HG03342 (cell line): ENCODE measurements around the gene MAP7D1.
"Not testable (repeated sequence)": the region's sequence is repeated elsewhere in the genome, so short reads cannot be mapped to it uniquely, and the experiment has no call there.

ENCODE experiments used
- ATAC-seq: cut with Tn5 transposase; IDR thresholded peaks from one replicate; pipeline ENCODE4 v1.9.1; 2021; ENCODE audit warnings: mild to moderate bottlenecking, moderate library complexity; ENCODE audit not compliant: unreplicated experiment

Gene MAP7D1

DNA sequence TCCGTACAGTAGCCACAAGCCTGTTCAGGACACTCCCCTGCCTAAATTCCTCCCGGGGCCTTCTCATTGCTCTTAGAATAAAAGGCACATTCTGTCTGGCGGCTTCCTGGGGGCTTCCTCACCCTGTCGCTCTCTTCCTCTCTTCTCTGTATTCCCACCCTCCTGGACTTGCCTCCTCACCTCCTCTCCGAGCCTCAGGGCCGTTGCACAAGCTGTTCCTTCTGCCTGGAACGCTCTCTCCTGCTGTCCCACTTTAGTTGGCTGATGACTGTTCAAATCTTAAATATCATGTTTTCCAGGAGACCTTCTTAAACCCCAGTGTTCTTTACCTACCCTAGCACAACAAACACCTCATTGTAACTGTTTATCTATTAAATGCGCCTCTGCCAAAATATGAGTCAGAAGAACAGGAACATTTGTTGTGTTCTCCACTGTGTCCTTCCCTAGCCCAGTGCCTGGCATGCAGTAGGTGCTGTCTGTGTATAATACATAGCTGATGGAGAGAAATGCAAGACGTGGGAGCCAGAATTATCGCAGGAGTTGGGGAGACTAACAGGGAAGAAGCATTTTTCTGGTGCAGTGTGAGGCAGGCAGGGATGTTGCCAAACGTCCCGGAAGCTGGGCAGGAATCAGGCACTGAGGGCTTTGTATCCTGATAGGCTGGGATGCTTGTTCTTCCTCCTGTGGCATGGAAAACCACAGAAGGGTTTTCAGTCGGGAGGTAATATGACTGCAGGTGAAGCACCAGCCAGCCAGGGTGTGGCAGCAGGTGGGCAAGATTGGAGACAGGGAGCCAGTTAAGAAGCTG, 44.2 kb downstream of the MAP7D1 start:
- ATAC-seq: no peak

DNA sequence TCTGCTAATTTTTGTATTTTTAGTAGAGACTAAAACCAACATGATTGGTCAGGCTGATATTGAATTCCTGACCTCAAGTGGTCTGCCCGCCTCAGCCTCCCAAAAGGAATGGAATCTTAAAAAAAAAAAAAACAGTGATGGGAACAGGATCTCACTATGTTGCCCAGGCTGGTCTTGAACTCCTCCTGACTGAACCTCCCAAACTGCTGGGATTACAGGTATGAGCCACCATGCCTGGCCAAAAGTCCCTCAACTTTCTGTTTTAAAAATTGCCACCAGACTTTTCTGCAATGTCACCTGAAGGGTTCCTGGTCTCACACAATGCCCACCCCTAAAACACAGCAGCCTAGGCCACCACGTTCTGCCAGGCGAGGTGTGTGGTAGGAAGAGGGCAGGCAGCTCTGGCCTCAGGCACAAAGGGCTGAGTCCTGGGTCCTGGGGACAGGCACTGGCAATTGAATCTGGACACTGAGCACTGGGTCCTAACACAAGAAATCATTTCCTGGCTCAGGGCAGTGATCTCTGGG, 47.1 kb downstream of the MAP7D1 start:
- ATAC-seq: no peak

DNA sequence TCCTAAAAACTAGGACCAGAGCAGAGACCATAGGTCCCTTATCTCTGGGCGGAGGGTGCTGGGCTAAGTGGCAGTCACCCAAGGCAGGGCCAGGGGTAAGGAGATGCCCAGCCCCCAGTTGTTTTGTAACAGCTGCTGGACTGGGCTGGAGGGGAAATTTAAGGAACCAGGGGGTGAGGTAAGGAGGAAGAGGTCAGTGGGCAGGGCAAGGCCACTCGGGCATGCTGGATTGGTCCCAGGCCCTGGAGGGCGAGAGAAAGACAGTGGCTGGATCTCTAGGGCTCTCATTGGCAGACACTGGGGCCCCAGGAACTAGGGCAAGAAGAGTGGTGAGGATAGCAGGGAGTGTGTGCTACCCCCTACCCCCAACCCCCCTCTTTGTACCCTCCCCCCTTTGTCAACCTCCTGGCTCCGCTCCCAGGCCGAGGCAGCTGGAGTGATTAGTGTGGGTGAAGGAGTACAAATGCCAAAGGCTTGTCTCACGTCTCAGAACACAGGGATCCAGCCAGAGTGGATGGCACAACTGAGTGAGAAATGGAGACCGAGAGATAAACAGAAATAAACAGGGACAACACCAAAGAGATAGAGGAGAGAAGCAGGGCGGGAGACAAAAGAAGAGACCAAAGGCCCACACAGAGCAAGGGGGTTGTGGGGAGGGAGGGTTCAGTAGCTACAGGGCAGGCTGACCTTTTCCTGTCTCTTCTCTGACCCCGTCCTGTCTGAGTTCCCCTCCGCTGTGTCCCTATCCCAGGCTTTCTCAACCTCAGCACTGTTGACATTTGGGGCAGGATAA, 47.8 kb downstream of the MAP7D1 start:
- ATAC-seq: no peak

DNA sequence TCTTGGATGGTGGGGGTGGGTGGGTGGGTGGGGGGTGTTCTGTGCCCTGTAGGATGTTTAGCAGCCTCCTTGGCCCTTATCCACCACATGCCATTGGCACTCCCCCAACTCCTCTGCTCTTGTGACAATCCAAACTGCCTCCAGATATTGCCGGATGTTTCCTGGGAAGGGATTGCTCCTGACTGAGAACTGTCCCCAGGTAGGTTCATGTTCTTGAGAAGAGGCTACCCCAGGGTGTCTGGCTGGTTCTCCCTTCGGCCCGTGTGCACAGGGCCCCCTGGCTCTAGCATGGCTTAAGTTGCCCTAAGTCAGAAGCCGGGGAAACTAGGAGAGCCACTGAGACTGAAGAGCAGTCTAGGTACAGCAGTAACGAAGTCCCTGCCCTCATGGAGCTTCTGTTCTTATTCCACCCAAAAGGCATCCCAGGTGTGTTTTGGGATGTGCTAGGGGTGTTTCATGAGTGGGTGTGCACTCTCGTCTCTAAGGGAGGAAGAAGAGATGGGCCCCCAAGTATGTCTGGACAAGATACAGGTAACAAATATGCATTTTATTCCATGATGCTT, 48.5 kb downstream of the MAP7D1 start:
- no peak for ATAC-seq

DNA sequence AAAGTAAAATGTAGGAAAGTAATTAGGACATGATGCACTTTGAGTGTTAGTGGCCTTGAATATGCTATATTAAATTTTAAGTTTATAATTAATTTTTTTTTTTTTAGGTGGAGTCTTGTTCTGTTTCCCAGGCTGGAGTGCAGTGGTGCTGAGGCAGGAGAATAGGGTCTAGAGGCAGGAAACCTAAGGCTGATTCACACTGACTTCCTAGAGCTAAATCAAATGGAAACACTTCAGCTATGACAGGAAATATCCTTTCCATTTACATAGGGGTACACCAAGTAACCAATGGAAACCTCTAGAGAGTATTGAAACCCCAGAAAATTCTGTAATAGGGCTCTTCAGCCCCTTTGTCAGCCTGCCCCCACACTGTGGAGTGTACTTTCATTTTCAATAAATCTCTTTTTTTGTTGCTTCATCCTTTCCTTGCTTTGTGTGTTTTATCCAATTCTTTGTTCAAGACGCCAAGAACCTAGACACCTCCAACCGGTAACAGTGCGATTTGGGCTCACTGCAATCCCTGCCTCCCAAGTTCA, 50.4 kb downstream of the MAP7D1 start:
- no peak for ATAC-seq

DNA sequence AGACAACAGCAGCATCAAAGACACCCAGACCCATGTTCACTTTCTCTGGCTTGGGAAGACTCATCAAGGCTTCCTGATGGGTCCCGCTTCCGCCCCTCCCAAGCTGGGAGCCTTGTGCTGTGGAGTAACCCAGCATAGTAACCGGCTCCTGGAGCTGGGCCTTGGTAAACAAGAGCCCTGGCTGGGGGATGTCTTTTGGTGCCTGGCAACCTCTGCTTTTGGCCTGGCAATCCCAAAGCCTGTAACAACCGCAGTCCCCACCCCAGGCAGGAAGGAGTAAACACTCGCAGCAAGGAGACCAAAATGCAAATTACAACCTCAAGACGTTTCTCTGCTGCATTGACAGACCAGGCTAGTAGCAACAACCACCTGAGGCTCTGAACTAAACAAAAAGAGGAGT, 51.4 kb downstream of the MAP7D1 start:
- ATAC-seq: no peak

DNA sequence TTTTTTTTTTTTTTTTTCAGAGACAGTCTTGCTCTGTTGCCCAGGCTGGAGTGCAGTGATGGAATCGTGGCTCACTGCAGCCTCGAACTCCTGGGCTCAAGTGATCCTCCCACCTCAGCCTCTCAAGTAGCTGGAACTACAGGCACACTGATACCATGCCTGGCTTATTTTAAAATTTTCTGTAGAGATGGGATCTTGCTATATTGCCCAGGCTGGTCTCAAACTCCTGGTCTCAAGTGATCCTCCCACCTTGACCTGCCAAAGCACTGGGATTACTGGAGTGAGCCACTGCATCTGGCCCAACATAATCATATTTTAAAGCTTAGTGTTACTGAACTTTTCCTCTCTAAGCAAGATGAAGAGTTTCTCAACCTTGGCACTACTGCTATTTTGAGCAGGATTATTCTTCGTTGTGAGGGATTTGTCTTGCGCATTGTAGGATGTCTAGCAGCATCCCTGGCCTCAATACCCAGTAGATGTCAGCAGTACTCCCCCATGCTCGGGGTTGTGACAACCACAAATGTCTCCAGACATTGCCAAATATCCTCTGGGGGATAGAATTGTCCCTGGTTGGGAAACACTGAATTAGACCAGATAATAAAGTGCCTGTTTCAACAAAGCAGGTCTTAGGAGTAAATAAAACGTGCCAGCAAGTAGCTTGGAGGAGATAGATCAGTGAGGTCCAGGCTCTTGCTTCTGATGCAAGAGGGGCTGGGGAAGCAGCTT, 53.2 kb downstream of the MAP7D1 start:
- no peak for ATAC-seq

DNA sequence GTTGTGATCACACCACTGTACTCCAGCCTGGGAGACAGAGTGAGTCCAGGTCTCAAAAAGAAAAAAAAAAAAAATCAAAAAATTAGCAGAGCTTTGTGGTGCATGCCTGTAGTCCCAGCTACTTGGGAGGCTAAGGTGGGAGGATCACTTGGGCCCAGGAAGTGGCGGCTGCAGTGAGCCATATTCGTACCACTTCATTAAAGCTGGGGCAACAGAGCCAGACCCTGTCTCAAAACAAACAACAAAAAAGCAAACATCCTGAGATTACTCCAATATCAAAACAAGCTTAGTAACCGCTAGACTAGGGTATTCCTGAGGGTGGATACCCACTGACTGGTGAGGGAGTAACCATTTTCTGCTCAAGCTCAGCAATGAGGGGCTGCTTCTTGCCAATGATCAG, 55.3 kb downstream of the MAP7D1 start:
- no peak for ATAC-seq

DNA sequence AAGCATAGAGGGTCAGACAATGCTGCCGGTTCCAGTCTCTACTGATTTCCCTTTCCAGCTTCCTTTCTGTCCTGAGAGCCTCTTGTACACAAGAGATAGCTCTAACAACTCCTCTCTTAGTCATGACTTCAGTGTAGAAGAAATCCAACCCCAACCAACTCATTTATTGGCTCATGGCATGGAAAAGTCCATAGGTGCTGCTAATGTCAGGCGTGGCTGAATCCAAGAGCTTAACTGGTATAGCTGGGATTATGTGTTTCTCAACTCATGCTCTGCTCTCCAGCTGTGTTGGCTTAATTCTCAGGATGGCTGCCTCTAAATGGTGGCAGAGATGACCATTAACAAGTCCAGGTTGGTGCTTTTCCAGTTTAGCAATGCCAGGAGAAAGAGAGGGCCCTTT, 55.9 kb downstream of the MAP7D1 start:
- ATAC-seq: no peak

DNA sequence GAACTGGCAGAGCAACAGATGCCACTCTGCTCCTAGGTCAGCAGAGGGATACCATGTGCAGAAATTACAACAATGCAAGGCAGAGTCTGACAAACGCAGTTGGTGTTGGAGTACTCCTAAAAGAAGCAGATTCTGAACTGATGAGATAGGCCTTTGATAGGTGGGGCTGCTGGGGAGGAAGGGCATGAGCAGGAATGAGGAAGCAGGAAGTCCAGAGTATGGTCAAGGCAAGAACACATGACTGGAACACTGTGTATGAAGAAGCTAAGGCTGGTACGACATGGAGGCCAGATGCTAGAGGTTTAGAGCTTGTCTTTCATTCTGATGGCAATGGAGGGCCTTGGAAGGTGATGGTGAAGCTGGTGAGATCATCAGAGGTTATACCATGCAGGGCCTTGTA, 56.8 kb downstream of the MAP7D1 start:
- ATAC-seq: no peak

DNA sequence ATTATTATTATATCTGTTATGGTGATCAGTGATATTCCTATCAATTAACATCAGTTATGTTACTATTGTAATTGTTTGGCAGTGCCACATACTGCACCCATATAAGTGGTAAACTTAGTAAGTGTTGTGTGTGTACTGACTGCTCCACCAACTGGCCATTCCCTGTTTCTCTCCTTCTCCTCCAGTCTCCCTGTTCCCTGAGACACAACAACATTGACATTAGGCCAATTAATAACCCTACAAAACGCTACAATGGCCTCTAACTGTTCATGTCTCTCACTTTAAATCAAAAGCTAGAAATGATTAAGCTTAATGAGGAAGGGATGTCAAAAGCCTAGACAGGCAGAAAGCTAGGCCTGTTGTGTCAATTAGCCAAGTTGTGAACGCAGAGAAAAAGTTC, 61.7 kb downstream of the MAP7D1 start:
- ATAC-seq: no peak

DNA sequence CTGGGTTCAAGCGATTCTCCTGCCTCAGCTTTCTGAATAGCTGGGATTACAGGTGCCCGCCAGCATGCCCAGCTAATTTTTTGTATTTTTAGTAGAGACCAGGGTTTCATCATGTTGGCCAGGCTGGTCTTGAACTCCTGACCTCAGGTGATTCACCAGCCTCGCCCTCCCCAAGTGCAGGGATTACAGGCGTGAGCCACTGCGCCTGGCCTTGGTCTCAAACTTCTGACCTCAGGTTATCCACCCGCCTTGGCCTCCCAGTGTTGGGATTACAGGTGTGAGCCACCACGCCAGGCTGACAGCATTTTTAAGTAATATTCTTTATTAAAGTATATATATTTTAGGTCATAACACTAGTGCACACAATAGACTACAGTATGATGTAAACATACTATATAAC, 65.9 kb downstream of the MAP7D1 start:
- ATAC-seq: not testable (repeated sequence)

DNA sequence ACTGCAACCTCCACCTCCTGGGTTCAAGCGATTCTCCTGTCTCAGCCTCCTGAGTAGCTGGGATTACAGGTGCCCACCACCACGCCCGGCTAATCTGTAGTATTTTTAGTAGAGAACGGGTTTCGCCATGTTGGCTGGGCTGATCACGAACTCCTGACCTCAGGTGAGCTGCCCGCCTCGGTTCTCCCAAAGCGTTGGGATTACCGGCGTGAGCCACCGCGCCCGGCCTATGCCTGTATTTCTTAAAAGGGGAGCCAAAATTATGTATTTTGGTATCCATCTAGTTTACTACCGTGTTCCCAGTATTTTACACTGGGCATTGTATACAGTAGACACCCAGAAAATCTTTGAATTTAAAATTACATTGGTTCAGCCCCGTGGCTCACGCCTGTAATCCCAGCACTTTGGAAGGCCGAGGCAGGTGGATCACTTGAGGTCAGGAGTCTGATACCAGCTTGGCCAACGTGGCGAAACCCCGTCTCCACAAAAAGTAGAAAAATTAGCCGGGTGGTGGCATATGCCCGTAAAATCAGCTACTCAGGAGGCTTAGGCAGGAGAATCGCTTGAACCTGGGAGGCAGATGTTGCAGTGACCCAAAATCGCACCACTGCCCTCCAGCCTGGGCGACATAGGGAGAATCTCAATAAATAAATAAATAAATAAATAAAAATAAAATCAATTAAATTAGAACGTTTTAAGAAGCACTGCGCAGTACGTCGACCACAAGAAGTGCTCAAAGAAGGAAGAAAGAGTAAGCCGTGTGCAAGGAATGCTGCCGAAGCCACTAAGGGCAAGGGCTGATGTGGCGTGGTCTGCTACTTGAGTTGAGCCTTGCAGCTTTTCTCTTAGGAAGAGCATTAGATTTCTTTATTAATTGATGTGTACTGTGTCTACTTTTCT, 66.8 kb downstream of the MAP7D1 start:
- no peak for ATAC-seq

DNA sequence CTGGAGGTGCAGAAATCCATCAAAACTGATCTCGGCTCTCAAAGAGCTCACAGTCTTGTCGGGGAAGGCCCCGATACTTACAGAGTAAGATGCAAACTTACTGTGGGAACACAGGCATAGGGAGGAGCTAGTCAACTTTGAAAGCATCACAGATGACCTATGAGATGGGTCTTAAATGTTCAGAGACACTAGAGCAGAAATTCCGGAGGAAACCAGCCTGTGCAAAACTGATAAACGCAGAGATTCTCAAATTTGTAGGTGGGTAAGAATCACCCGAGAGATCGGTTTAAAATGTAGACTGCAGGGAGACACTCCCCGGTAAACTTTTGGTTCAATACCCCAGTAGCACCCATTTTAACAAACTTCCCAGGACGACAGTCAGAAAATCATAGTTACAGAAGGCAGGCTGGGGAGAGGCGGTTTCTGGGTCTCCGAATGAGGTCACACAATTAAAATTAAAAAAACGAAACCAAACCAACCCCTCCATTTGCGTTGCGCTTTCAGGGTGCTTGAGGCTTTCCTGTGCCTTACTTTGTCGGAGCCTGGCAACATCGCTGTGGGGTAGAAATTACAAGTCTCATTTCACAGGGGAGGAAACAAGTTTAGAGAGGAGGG, 67.5 kb downstream of the MAP7D1 start:
- ATAC-seq: peak; percentile 25

DNA sequence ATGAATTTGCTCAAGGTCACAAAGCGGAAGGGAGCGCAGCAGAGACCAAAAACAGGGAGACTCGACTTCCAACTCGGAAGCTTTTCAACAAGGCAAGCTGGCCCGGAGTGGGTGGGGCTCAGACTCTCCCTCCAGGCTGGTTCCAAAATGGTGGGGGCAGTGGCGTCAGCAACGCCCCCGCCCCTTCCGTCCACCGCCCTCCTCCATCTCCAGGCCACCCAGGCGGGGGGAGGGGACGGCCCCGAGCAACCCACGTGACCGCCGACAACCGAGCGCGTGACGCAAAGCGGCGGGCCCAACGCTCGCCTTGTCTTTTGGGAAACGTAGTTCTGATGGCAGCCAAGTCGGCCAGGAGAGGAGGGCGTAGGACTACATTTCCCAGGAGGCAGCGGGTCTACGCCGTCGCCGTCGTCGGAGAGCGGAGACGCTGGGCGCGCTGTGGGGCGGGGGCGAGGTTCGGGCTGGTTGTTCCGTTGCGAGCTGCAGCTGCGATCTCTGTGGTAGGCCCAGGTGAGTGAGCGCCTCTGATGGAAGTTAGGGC, 68.1 kb downstream of the MAP7D1 start, which contains the start of gene THRAP3:
Gene THRAP3 (plus strand): TSS at position 448 of the 541 bp plus-strand sequence. CDS start 58,121 bp downstream, outside the sequence.
- ATAC-seq: peak; percentile 88

DNA sequence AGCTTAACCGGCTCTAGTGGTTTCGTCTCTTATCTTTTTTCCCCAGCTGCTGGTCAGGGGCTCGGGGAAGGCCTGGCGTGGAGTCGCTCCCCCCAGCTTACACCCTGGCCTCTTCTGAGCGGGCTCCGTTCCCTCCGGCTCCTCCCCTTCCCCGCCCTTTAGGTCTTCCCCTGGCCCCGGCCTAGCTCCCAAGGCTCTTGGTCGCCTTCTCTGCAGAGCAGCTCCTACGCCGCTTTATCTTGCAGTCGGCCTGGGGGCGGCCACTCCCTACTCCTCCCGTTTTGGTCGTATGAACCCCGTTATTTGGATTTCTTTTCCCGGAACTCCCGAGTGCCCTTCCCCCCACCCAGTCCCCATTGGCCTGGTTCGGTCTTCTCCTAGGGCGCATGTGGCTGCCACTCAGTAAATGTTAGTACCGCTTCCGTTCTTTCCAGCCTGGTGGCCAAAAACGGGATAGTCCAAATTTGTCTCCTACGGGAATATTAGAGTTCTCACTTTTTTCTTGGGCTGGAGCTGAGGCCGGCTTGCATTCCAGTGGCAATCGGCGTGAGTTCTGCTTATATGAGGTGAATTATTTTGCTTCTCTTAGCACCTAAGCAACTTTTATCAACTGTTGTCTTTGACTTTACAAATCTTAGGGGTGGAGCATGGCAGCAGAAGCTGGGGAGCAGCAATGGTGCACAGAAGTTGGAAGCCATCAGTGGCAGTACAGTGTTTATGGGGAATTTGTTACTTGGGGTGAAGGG, 68.8 kb downstream of the MAP7D1 start:
- ATAC-seq: peak; percentile 44

DNA sequence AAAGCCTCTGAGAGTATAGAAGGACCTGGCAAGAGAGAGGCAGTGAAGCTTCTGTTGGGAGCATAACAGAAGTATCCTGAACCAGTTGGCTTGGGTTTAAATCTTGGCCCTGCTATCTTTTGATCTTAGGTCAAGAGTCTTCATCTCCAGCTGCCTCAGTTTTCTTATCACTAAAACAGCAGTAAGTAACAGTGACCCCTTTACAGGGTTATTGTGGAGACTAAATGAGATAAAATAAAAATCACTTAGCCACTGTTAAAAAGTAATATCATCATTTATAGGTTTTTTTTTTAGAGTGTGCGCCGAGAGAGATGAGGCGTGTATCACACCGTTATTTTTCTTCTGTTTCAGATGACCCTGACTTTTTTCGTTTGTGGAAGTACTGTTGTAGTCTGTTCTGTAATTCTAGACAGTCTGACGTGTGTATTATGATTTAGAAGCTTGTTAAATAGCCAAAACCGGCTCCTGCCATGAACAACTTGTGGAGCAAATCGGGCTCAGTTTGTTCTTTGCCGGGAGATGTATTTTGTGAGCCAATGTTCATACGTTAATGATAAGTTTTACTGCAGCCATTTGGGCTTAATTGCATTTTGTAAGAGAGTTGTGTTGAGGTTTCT, 69.4 kb downstream of the MAP7D1 start:
- ATAC-seq: no peak

DNA sequence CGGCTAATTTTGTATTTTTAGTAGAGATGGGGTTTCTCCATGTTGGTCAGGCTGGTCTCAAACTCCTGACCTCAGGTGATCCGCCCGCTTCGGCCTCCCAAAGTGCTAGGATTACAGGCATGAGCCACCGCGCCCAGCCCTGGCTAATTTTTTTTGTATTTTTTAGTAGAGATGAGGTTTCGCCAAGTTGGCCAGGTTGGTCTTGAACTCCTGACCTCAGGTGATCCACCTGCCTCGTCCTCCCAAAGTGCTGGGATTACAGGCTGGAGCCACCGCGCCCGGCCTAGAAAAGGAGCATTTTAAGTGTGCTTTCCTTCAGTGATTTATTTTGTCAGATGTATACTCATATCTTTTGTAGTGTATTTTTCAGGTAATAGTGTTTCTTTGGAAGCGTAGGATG, 74.3 kb downstream of the MAP7D1 start:
- not testable (repeated sequence) for ATAC-seq
